Measurements from ENCODE around the gene ARHGAP45. TPM values are rescaled to one million over a fixed set of nuclear protein-coding genes. Genes with fewer than 3 reads are reported as not detected.

Gene ARHGAP45
- total and polyA plus RNA-seq, 2 donors from 2014 or later: 11.8 to 50.0 TPM

DNA sequence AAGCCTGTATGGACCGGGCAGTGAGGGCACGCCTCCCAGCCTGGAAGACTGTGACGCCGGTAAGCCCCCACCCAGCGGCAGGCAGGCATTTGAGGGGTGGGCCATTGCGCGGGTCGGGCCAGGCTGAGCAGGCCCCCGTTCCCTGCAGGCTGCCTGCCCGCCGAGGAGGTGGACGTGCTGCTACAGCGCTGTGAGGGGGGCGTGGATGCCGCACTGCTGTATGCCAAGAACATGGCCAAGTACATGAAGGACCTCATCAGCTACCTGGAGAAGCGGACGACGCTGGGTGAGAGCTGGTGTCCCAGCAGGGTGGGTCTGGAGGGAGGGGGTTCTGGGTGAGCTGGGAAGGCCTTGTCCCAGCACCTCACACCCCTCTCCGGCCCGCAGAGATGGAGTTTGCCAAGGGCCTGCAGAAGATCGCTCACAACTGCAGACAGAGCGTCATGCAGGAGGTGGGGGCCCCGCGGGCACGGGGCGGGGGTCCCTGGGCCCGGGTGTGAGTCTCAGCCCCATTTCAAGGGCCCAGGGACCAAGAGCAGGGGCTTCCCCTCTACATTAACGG is 7.1 kb downstream of the ARHGAP45 start:
- TF ChIP-seq, protein P1, sequence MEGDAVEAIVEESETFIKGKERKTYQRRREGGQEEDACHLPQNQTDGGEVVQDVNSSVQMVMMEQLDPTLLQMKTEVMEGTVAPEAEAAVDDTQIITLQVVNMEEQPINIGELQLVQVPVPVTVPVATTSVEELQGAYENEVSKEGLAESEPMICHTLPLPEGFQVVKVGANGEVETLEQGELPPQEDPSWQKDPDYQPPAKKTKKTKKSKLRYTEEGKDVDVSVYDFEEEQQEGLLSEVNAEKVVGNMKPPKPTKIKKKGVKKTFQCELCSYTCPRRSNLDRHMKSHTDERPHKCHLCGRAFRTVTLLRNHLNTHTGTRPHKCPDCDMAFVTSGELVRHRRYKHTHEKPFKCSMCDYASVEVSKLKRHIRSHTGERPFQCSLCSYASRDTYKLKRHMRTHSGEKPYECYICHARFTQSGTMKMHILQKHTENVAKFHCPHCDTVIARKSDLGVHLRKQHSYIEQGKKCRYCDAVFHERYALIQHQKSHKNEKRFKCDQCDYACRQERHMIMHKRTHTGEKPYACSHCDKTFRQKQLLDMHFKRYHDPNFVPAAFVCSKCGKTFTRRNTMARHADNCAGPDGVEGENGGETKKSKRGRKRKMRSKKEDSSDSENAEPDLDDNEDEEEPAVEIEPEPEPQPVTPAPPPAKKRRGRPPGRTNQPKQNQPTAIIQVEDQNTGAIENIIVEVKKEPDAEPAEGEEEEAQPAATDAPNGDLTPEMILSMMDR (IDR thresholded peaks at IDR 0.05; ENCODE audit: borderline replicate concordance, extremely low read depth, insufficient read depth): no peak
- FAIRE-seq: no peak
- DNase-seq: no peak
- Histone ChIP-seq H3K27ac (ENCODE audit: low read depth in 2 of 2, low read length in 2 of 2) (no peak overlapping the region), H3K27me3 (ENCODE audit: control insufficient read depth, insufficient read depth, low read length) (peaks cover 16% of the 10 kb centered on the region), H3K9ac (ENCODE audit: low read length in 3 of 3) (no peak overlapping the region), H3K36me3 (ENCODE audit: control insufficient read depth in 2 of 3, insufficient read depth in 3 of 3, low read length in 3 of 3) (no peaks in the 10 kb centered on the region), H3K9me3 (ENCODE audit: control insufficient read depth in 2 of 3, insufficient read depth in 1 of 3, low read length in 3 of 3) (no peaks in the 10 kb centered on the region), H3K4me3 (ENCODE audit: low read length in 3 of 3) (no peak overlapping the region), H3K4me1 (ENCODE audit: control insufficient read depth in 2 of 3, insufficient read depth in 2 of 3, low read depth in 1 of 3, low read length in 3 of 3) (peaks cover 0 to under 1% (median 0%) of the 10 kb centered on the region in 3 donors)
- intact Hi-C loops (cut with DNase I): no loop called here

DNA sequence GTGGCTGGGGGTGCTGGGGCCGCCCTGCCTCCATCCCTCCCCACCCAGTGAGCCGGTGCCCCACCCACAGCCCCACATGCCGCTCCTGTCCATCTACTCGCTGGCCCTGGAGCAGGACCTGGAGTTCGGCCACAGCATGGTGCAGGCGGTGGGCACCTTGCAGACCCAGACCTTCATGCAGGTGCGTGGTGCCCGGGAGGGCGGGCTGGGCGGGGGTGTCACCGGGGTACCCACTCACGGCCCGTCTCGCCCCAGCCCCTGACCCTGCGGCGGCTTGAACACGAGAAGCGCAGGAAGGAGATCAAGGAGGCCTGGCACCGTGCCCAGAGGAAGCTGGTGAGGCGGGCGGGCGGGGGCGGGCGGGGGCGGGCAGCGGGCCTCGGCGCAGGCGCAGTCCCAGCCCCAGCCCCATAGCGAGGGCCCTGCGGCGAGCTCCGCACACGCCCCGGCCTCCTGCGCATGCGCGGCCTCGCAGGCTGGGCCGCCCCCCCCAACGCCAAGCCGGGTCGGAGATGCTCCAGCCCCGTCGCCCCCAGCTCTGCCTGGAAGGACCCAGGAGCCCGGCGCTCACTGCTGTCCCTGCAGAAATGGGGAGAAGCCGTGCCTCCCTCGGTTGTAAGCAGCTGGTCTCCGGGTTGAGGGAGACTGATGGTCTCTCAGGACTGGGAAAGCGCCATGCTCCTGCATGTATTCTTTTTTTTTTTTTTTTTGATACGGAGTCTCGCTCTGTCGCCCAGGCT is 7.7 kb downstream of the ARHGAP45 start:
- intact Hi-C loops (cut with DNase I): no loop called here
- H3K9ac ChIP-seq (ENCODE audit: low read length in 3 of 3): no peak overlapping the region
- H3K36me3 ChIP-seq (ENCODE audit: control insufficient read depth in 2 of 3, insufficient read depth in 3 of 3, low read length in 3 of 3): no peaks in the 10 kb centered on the region
- no peaks in the 10 kb centered on the region for H3K9me3 ChIP-seq (ENCODE audit: control insufficient read depth in 2 of 3, insufficient read depth in 1 of 3, low read length in 3 of 3)
- TF ChIP-seq, protein P1 (IDR thresholded peaks at IDR 0.05; ENCODE audit: borderline replicate concordance, extremely low read depth, insufficient read depth): no peak
- no peaks in the 10 kb centered on the region for H3K4me1 ChIP-seq (ENCODE audit: control insufficient read depth in 2 of 3, insufficient read depth in 2 of 3, low read depth in 1 of 3, low read length in 3 of 3)
- FAIRE-seq: no peak
- DNase-seq: peak in 2 of 5 donors; percentile 52 to 96
- no peak overlapping the region for H3K27ac ChIP-seq (ENCODE audit: low read depth in 2 of 2, low read length in 2 of 2)
- peaks cover 10% of the 10 kb centered on the region for H3K27me3 ChIP-seq (ENCODE audit: control insufficient read depth, insufficient read depth, low read length)
- H3K4me3 ChIP-seq (ENCODE audit: low read length in 3 of 3): no peak overlapping the region

DNA sequence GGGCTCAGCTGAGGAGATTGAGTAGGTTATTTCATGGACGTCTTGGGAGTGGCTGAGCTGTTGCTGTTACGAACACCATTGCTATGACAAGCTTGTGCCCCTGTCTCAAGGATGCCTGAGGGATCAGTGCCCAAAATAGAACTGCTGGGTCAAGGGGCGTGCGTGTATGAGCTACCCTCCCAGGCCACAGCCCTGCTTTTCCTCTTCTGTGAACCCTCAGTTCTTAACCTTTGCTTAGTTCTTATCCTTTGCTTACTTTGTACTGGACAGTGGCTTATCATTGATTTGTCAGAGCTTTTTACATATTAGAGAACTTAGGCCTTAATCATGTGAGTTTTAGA is 9.0 kb downstream of the ARHGAP45 start:
- intact Hi-C loops (cut with DNase I): no loop called here
- Histone ChIP-seq H3K27ac (ENCODE audit: low read depth in 2 of 2, low read length in 2 of 2) (no peak overlapping the region), H3K27me3 (ENCODE audit: control insufficient read depth, insufficient read depth, low read length) (peaks cover 3% of the 10 kb centered on the region), H3K9ac (ENCODE audit: low read length in 3 of 3) (no peak overlapping the region), H3K4me3 (ENCODE audit: low read length in 3 of 3) (no peak overlapping the region), H3K36me3 (ENCODE audit: control insufficient read depth in 2 of 3, insufficient read depth in 3 of 3, low read length in 3 of 3) (no peaks in the 10 kb centered on the region), H3K9me3 (ENCODE audit: control insufficient read depth in 2 of 3, insufficient read depth in 1 of 3, low read length in 3 of 3) (no peaks in the 10 kb centered on the region), H3K4me1 (ENCODE audit: control insufficient read depth in 2 of 3, insufficient read depth in 2 of 3, low read depth in 1 of 3, low read length in 3 of 3) (peaks cover 0 to 3% (median 0%) of the 10 kb centered on the region in 3 donors)
- FAIRE-seq (no peak), DNase-seq (no peak)
- TF ChIP-seq, protein P1 (IDR thresholded peaks at IDR 0.05; ENCODE audit: borderline replicate concordance, extremely low read depth, insufficient read depth): no peak

Measured in kidney (tissue), 14 donors.